Thoracic aorta (tissue), 2 donors: ENCODE data around the gene MVB12B. TPM values are rescaled to one million over a fixed set of nuclear protein-coding genes. Genes with fewer than 3 reads are reported as not detected.
"Not testable (repeated sequence)": the region's sequence is repeated elsewhere in the genome, so short reads cannot be mapped to it uniquely, and the experiment has no call there.

Experiments used
- ATAC-seq: fragments of 150-250 bp; one replicate; pipeline ENCODE4 v1.8.0; 2017; ENCODE audit warnings: low read depth; ENCODE audit not compliant: insufficient number of reproducible peaks, low FRiP score
- DNase-seq: peaks from one replicate; pipeline ENCODE4 v3.0.0-alpha.2; 2020; ENCODE audit warnings: low spot score
- H3K27ac ChIP-seq, 2 donors: fragments of 200-600 bp; sonication (generic); 1 replicate in 1 of 2; 2 replicates in 1 of 2; pipeline ENCODE4 v1.5.1; 2016; ENCODE audit warnings: mild to moderate bottlenecking in 2 of 2, moderate library complexity in 2 of 2
- H3K27me3 ChIP-seq: fragments of 200-600 bp; sonication (generic); replicated peaks from 2 replicates; pipeline ENCODE4 v1.6.0; 2016; ENCODE audit warnings: mild to moderate bottlenecking; ENCODE audit not compliant: insufficient read depth
- H3K36me3 ChIP-seq: fragments of 200-600 bp; sonication (generic); one replicate; pipeline ENCODE4 v1.5.1; 2016
- H3K4me1 ChIP-seq, 2 donors: fragments of 200-600 bp; sonication (generic); 1 replicate in 1 of 2; 2 replicates in 1 of 2; pipeline versions ENCODE4 v1.5.1 to v1.6.0; 2016; ENCODE audit warnings: low read depth in 2 of 2, mild to moderate bottlenecking in 1 of 2; ENCODE audit not compliant: control insufficient read depth in 1 of 2
- H3K4me3 ChIP-seq: fragments of 200-600 bp; sonication (generic); 2 replicates; pipeline ENCODE4 v1.5.1; 2016; ENCODE audit warnings: mild to moderate bottlenecking
- H3K9me3 ChIP-seq: fragments of 200-600 bp; sonication (generic); 2 replicates; pipeline ENCODE4 v1.5.1; 2016
- CTCF ChIP-seq: fragments of 200-600 bp; sonication (generic); IDR thresholded peaks from one replicate; pipeline ENCODE4 v1.5.1; 2019; ENCODE audit warnings: antibody characterized with exemption
- total RNA-seq, 2 donors: library from RNA; depleted of rRNA; stranded (reverse); fragments of >200 nt; gene quantifications; one replicate each; pipeline versions ENCODE4 v1.1.0 to v1.2.3, GENCODE V29; 2016

MVB12B gene
- total RNA-seq, 2 donors from 2014 or later: 18.4 to 21.7 TPM

DNA sequence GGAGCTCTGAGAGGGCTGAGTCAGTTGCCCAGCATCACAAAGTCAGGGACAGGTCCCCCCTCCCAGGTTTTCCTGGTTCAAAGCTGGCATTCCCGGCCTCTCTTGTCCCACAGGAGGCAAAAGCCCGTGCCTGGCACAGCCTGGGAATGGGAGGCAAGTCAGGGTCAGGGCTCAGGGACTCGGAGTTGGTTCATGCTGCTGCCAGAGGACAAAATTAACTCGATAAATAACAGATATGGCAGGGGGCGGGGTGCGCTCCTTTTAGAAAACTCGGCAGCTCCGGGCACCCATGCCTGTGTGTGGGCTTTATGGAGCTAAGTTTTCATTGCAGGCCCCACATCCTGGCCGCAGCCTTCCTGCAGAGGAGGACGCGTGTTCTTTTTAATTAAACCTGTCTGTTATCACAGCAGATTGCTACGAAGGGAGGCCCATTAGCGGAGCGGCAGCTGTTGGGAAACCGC lies 224.3 kb downstream of the MVB12B start:
- Histone ChIP-seq H3K27me3 (no peaks in the 10 kb centered on the region), H3K4me3 (no peak overlapping the region), H3K36me3 (no peaks in the 10 kb centered on the region), H3K27ac (no peak overlapping the region), H3K4me1 (no peaks in the 10 kb centered on the region), H3K9me3 (no peaks in the 10 kb centered on the region)
- no peak for TF ChIP-seq CTCF
- DNase-seq (no peak), ATAC-seq (no peak)

GRCh38 chr9:126551812-126552211 lies 225.2 kb downstream of the MVB12B start:
- Histone ChIP-seq H3K27me3 (no peaks in the 10 kb centered on the region), H3K4me1 (no peaks in the 10 kb centered on the region), H3K36me3 (no peaks in the 10 kb centered on the region), H3K27ac (no peak overlapping the region), H3K4me3 (no peak overlapping the region), H3K9me3 (no peaks in the 10 kb centered on the region)
- DNase-seq (no peak), ATAC-seq (no peak)
- TF ChIP-seq CTCF: no peak

GRCh38 chr9:126554292-126554691 lies 227.7 kb downstream of the MVB12B start:
- no peak overlapping the region for H3K27ac ChIP-seq
- H3K4me3 ChIP-seq: no peak overlapping the region
- TF ChIP-seq CTCF: no peak
- no peaks in the 10 kb centered on the region for H3K36me3 ChIP-seq
- no peak for DNase-seq
- H3K9me3 ChIP-seq: no peaks in the 10 kb centered on the region
- no peaks in the 10 kb centered on the region for H3K4me1 ChIP-seq
- H3K27me3 ChIP-seq: no peaks in the 10 kb centered on the region
- ATAC-seq: no peak

DNA sequence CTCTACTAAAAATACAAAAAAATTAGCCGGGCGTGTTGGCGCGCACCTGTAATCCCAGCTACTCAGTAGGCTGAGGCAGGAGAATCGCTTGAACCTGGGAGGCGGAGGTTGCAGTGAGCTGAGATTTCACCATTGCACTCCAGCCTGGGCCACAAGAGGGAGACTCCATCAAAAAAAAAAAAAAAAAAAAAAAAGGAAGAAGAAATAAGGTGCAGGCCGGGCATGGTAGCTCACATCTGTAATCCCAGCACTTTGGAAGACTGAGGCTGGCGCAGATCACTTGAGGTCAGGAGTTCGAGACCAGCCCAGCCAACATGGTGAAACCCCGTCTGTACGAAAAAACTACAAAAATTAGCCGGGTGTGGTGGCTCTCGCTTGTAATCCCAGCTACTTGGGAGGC lies 228.8 kb downstream of the MVB12B start:
- not testable (repeated sequence) for H3K4me1 ChIP-seq, H3K27ac ChIP-seq, H3K27me3 ChIP-seq, DNase-seq, H3K36me3 ChIP-seq, H3K9me3 ChIP-seq, H3K4me3 ChIP-seq, ATAC-seq
